DND-41 (cell line): ENCODE measurements around the gene CLDN20.
"Not testable (repeated sequence)": the region's sequence is repeated elsewhere in the genome, so short reads cannot be mapped to it uniquely, and the experiment has no call there.

ENCODE experiments used
- ATAC-seq: fragments of 200-7000 bp; cut with Tn5 transposase; 3 replicates; pipeline ENCODE4 v1.9.1; 2021; ENCODE audit warnings: low read depth; ENCODE audit not compliant: insufficient read depth
- DNase-seq: peaks from one replicate; pipeline ENCODE4 v3.0.0-alpha.2; 2020
- H2AFZ ChIP-seq: 2 replicates; pipeline ENCODE4 v1.6.0; 2012; ENCODE audit warnings: low read depth, low read length
- H3K27ac ChIP-seq: 2 replicates; pipeline ENCODE4 v1.5.1; 2012; ENCODE audit warnings: low read length, inconsistent platforms
- H3K27me3 ChIP-seq: fragments of 200-600 bp; sonication (generic); 2 replicates; pipeline ENCODE4 v1.6.0; 2012; ENCODE audit warnings: low read length, mild to moderate bottlenecking, inconsistent platforms; ENCODE audit not compliant: insufficient read depth, poor library complexity
- H3K36me3 ChIP-seq: 2 replicates; pipeline ENCODE4 v1.5.1; 2012; ENCODE audit warnings: low read length, inconsistent platforms; ENCODE audit not compliant: insufficient read depth
- H3K4me1 ChIP-seq: 2 replicates; pipeline ENCODE4 v1.5.1; 2012; ENCODE audit warnings: mild to moderate bottlenecking, low read length; ENCODE audit not compliant: insufficient read depth
- H3K4me2 ChIP-seq: 2 replicates; pipeline ENCODE4 v1.6.0; 2012; ENCODE audit warnings: mild to moderate bottlenecking, moderate library complexity, low read length, inconsistent platforms; ENCODE audit not compliant: insufficient read depth
- H3K4me3 ChIP-seq, 2 experiments: fragments of 200-600 bp in 1 of 2; shearing (Covaris generic) in 1 of 2; 2 replicates each; pipeline ENCODE4 v1.5.1; 2012 to 2016; ENCODE audit warnings: inconsistent platforms in 2 of 2, low read length in 2 of 2, mild to moderate bottlenecking in 2 of 2, low read depth in 1 of 2, moderate library complexity in 1 of 2
- H3K79me2 ChIP-seq: 2 replicates; pipeline ENCODE4 v1.6.0; 2012; ENCODE audit warnings: low read length, inconsistent platforms; ENCODE audit not compliant: insufficient read depth
- H3K9ac ChIP-seq: 2 replicates; pipeline ENCODE4 v1.6.0; 2012; ENCODE audit warnings: low read depth, mild to moderate bottlenecking, inconsistent platforms, low read length, moderate library complexity
- H3K9me3 ChIP-seq: 2 replicates; pipeline ENCODE4 v1.5.1; 2012; ENCODE audit warnings: low read length, moderate library complexity, mild to moderate bottlenecking, inconsistent platforms; ENCODE audit not compliant: insufficient read depth, severe bottlenecking
- H4K20me1 ChIP-seq: 2 replicates; pipeline ENCODE4 v1.6.0; 2012; ENCODE audit warnings: low read length; ENCODE audit not compliant: insufficient read depth
- EZH2 ChIP-seq: IDR thresholded peaks from 3 replicates; pipeline ENCODE4 v1.6.1; 2012; ENCODE audit warnings: borderline replicate concordance, low read depth, mild to moderate bottlenecking, moderate library complexity, low read length, inconsistent platforms; ENCODE audit not compliant: severe bottlenecking
- TF ChIP-seq, protein P1 (sequence below): IDR thresholded peaks from 2 replicates; pipeline ENCODE4 v1.5.1; 2012; ENCODE audit warnings: borderline replicate concordance, low read length, moderate library complexity, mild to moderate bottlenecking; ENCODE audit not compliant: poor library complexity, severe bottlenecking; ENCODE audit errors: extremely low read depth

The CLDN20 gene

DNA sequence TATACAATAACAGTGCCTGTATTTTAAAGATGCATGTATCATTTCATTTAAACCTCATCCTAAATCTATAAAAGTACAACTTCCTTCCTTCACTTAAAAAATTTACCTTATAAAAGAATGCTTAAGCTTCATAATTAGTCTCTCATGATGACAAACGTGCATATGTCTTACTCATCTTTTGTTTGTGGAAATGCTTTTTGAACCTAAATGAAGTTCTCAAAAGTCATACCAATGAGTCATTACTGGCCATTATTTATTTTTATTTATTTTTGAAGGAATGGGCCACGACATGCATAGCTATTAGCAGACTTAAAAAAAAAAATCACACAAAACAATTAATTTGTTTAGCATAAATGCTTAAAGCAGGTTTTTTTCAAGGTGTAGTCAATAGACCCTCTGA, 46.8 kb downstream of the CLDN20 start:
- Histone ChIP-seq H2AFZ (no peak overlapping the region), H3K36me3 (peaks cover 52% of the 10 kb centered on the region), H3K4me2 (no peak overlapping the region), H3K79me2 (peaks cover 30% of the 10 kb centered on the region), H3K4me1 (peaks cover 24% of the 10 kb centered on the region), H3K4me3 (no peak overlapping the region), H4K20me1 (no peaks in the 10 kb centered on the region), H3K9ac (no peak overlapping the region), H3K9me3 (no peaks in the 10 kb centered on the region), H3K27ac (no peak overlapping the region), H3K27me3 (no peaks in the 10 kb centered on the region)
- TF ChIP-seq, protein P1, sequence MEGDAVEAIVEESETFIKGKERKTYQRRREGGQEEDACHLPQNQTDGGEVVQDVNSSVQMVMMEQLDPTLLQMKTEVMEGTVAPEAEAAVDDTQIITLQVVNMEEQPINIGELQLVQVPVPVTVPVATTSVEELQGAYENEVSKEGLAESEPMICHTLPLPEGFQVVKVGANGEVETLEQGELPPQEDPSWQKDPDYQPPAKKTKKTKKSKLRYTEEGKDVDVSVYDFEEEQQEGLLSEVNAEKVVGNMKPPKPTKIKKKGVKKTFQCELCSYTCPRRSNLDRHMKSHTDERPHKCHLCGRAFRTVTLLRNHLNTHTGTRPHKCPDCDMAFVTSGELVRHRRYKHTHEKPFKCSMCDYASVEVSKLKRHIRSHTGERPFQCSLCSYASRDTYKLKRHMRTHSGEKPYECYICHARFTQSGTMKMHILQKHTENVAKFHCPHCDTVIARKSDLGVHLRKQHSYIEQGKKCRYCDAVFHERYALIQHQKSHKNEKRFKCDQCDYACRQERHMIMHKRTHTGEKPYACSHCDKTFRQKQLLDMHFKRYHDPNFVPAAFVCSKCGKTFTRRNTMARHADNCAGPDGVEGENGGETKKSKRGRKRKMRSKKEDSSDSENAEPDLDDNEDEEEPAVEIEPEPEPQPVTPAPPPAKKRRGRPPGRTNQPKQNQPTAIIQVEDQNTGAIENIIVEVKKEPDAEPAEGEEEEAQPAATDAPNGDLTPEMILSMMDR = no peak
- TF ChIP-seq EZH2 = no peak
- ATAC-seq = no peak
- DNase-seq = no peak

DNA sequence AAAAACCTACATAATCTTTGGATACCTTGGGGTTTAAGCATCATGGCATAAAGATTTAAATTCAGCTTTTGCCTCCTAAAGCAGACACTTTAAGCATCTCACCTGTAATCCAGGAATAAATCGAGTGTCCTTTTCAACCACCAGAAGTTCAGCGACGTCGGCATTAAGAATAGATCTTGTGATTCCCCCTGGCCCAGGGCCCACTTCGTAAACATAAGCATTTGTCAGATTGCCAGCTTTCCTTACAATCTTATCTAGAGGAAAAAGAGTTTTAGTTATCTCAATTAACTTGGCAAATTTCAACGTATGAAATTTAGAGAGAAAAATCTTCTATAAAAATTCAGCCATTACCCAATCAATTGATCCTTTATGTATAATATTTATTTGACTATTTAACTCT, 47.3 kb downstream of the CLDN20 start:
- TF ChIP-seq, protein P1 = no peak
- Histone ChIP-seq H3K27ac (no peak overlapping the region), H3K4me2 (no peak overlapping the region)

DNA sequence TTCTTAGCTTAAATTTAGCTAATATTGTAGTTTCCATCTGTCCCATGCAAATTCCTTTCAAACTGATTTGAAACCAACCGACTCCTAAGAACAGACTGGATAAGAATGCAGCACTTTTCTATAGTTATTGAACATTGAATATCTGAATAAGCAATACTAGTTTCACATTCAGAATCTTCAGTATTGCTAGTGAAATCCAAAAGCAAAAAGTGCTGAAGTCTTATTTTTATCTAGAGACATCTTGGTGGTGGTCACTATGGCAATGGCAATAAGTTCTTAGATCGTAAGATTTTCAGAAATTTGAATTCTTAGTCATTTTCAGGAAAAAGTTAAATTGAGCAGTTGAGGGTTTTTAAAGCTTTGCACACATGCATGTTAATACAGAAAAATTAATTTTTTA, 47.8 kb downstream of the CLDN20 start:
- peaks cover 25% of the 10 kb centered on the region for H3K79me2 ChIP-seq
- peaks cover 44% of the 10 kb centered on the region for H3K36me3 ChIP-seq
- ATAC-seq = no peak

More for the DNA sequence above, 47.3 kb downstream of the CLDN20 start:
- H3K36me3 ChIP-seq = peaks cover 48% of the 10 kb centered on the region
- H4K20me1 ChIP-seq = no peaks in the 10 kb centered on the region
- H2AFZ ChIP-seq = no peak overlapping the region
- no peaks in the 10 kb centered on the region for H3K27me3 ChIP-seq
- H3K79me2 ChIP-seq = peaks cover 28% of the 10 kb centered on the region
- H3K4me3 ChIP-seq = no peak overlapping the region
- ATAC-seq (no peak), DNase-seq (no peak)
- no peak overlapping the region for H3K9ac ChIP-seq
- no peaks in the 10 kb centered on the region for H3K9me3 ChIP-seq
- peaks cover 25% of the 10 kb centered on the region for H3K4me1 ChIP-seq

DNA sequence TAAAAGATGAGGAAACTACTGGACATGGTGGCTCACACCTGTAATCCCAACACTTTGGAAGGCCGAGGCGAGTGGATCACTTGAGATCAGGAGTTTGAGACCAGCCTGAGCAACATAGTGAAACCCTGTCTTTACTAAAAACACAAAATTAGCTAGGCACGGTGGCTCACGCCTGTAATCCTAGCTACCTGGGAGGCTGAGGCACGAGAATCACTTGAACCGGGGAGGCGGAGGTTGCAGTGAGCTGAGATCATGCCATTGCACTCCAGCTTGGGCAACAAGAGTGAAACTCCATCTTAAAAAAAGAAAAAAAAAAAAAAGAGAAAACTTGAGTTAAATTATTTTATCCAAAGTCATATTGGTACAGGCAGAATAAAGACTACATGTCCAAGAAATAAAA, 49.1 kb downstream of the CLDN20 start:
- not testable (repeated sequence) for H4K20me1 ChIP-seq, H2AFZ ChIP-seq, H3K27me3 ChIP-seq, DNase-seq, H3K9me3 ChIP-seq, ATAC-seq
- peak overlapping the region; percentile 90 for H3K9ac ChIP-seq
- H3K36me3 ChIP-seq = peaks cover 34% of the 10 kb centered on the region
- peak overlapping the region; percentile 76 for H3K4me2 ChIP-seq
- H3K4me3 ChIP-seq = peak overlapping the region; percentile 75 to 87; a peak in 3 of 4 replicates
- peaks cover 25% of the 10 kb centered on the region for H3K4me1 ChIP-seq
- H3K27ac ChIP-seq = peak overlapping the region; percentile 92
- peaks cover 23% of the 10 kb centered on the region for H3K79me2 ChIP-seq

More for the DNA sequence above, 47.8 kb downstream of the CLDN20 start:
- H3K27me3 ChIP-seq = no peaks in the 10 kb centered on the region
- H3K9ac ChIP-seq = no peak overlapping the region
- H3K4me1 ChIP-seq = peaks cover 25% of the 10 kb centered on the region
- no peak for DNase-seq
- no peak for TF ChIP-seq EZH2
- TF ChIP-seq, protein P1 = no peak
- no peak overlapping the region for H3K27ac ChIP-seq
- no peaks in the 10 kb centered on the region for H3K9me3 ChIP-seq
- H2AFZ ChIP-seq = no peak overlapping the region
- H4K20me1 ChIP-seq = no peaks in the 10 kb centered on the region
- no peak overlapping the region for H3K4me2 ChIP-seq
- H3K4me3 ChIP-seq = no peak overlapping the region
